ENCODE measurements around the gene SLC46A2.

GRCh38 chr9:112867275-112867991, 23.2 kb downstream of the SLC46A2 start:
- TF ChIP-seq RAD21 (CRISPR knock-in tag; conservative IDR thresholded peaks at IDR 0.05 in 1 of 2, IDR thresholded peaks at IDR 0.05 in 1 of 2) (no peak), YY1 (IDR thresholded peaks at IDR 0.05; ENCODE audit: borderline replicate concordance in 1 of 3, control insufficient read depth in 1 of 3, extremely low read depth in 1 of 3, insufficient read depth in 3 of 3, insufficient read length in 1 of 3, insufficient replicate concordance in 2 of 3, low read depth in 1 of 3, low read length in 2 of 3) (no peak), TAF9B (IDR thresholded peaks at IDR 0.05; ENCODE audit: partially characterized antibody) (no peak), TSC22D4 (tag; IDR thresholded peaks at IDR 0.05) (no peak), ETV1 (tag; conservative IDR thresholded peaks at IDR 0.05; ENCODE audit: low read depth) (no peak)
- TF ChIP-seq, protein P1, sequence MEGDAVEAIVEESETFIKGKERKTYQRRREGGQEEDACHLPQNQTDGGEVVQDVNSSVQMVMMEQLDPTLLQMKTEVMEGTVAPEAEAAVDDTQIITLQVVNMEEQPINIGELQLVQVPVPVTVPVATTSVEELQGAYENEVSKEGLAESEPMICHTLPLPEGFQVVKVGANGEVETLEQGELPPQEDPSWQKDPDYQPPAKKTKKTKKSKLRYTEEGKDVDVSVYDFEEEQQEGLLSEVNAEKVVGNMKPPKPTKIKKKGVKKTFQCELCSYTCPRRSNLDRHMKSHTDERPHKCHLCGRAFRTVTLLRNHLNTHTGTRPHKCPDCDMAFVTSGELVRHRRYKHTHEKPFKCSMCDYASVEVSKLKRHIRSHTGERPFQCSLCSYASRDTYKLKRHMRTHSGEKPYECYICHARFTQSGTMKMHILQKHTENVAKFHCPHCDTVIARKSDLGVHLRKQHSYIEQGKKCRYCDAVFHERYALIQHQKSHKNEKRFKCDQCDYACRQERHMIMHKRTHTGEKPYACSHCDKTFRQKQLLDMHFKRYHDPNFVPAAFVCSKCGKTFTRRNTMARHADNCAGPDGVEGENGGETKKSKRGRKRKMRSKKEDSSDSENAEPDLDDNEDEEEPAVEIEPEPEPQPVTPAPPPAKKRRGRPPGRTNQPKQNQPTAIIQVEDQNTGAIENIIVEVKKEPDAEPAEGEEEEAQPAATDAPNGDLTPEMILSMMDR (IDR thresholded peaks at IDR 0.05 in 2 of 3, conservative IDR thresholded peaks at IDR 0.05 in 1 of 3; ENCODE audit: insufficient read depth in 2 of 3, low read depth in 1 of 3, low read length in 3 of 3), result no peak
